ENCODE data around the gene MYO9A.
"Not testable (repeated sequence)": the region's sequence is repeated elsewhere in the genome, so short reads cannot be mapped to it uniquely, and the experiment has no call there.

Gene MYO9A

GRCh38 chr15:72037321-72037720 lies 80.6 kb downstream of the MYO9A start:
- DNase-seq (ENCODE audit: low spot score) = no peak

GRCh38 chr15:72034859-72035650 lies 82.9 kb downstream of the MYO9A start:
- no peak for DNase-seq (ENCODE audit: low spot score)

GRCh38 chr15:72034351-72034750 lies 83.6 kb downstream of the MYO9A start:
- no peak for DNase-seq (ENCODE audit: low spot score)

- DNase-seq (ENCODE audit: low spot score) = no peak
Observed at GRCh38 chr15:72033711-72034110, 84.2 kb downstream of the MYO9A start.

GRCh38 chr15:72033285-72033684 lies 84.7 kb downstream of the MYO9A start:
- no peak for DNase-seq (ENCODE audit: low spot score)

GRCh38 chr15:72021604-72022003 lies 96.3 kb downstream of the MYO9A start:
- DNase-seq (ENCODE audit: low spot score) = no peak

GRCh38 chr15:72020799-72021198 lies 97.2 kb downstream of the MYO9A start:
- no peak for DNase-seq (ENCODE audit: low spot score)

- DNase-seq (ENCODE audit: low spot score) = not testable (repeated sequence)
Observed at GRCh38 chr15:72014555-72014954, 103.4 kb downstream of the MYO9A start.

- no peak for DNase-seq (ENCODE audit: low spot score)
Observed at GRCh38 chr15:72013703-72014102, 104.2 kb downstream of the MYO9A start.

- no peak for DNase-seq (ENCODE audit: low spot score)
Observed at GRCh38 chr15:72011302-72011942, 106.5 kb downstream of the MYO9A start.

GRCh38 chr15:72009222-72009621 lies 108.7 kb downstream of the MYO9A start:
- DNase-seq (ENCODE audit: low spot score) = no peak

- DNase-seq (ENCODE audit: low spot score) = no peak
Observed at GRCh38 chr15:72006382-72006781, 111.6 kb downstream of the MYO9A start.

GRCh38 chr15:72005483-72005882 lies 112.5 kb downstream of the MYO9A start:
- no peak for DNase-seq (ENCODE audit: low spot score)

GRCh38 chr15:71999807-72000206 lies 118.1 kb downstream of the MYO9A start:
- no peak for DNase-seq (ENCODE audit: low spot score)

GRCh38 chr15:71998717-71999116 lies 119.2 kb downstream of the MYO9A start:
- not testable (repeated sequence) for DNase-seq (ENCODE audit: low spot score)

- DNase-seq (ENCODE audit: low spot score) = no peak
Observed at GRCh38 chr15:71997691-71998090, 120.3 kb downstream of the MYO9A start.

- no peak for DNase-seq (ENCODE audit: low spot score)
Observed at GRCh38 chr15:71975816-71976150, 142.2 kb downstream of the MYO9A start.

- DNase-seq (ENCODE audit: low spot score) = no peak
Observed at GRCh38 chr15:71974211-71974610, 143.7 kb downstream of the MYO9A start.

GRCh38 chr15:71973366-71973765 lies 144.6 kb downstream of the MYO9A start:
- DNase-seq (ENCODE audit: low spot score) = no peak

- DNase-seq (ENCODE audit: low spot score) = no peak
Observed at GRCh38 chr15:71971905-71972304, 146.0 kb downstream of the MYO9A start.

GRCh38 chr15:71970435-71970834 lies 147.5 kb downstream of the MYO9A start:
- no peak for DNase-seq (ENCODE audit: low spot score)

GRCh38 chr15:71962537-71962936 lies 155.4 kb downstream of the MYO9A start:
- no peak for DNase-seq (ENCODE audit: low spot score)

GRCh38 chr15:71957026-71957425 lies 160.9 kb downstream of the MYO9A start:
- DNase-seq (ENCODE audit: low spot score) = no peak

Measured in SK-N-DZ (cell line).